Ishikawa (cell line): Measurements from ENCODE around the gene MRPL19.

Experiments used
- CEBPB ChIP-seq: IDR thresholded peaks from 2 replicates; pipeline ENCODE4 v1.6.1; 2012
- CREB1 ChIP-seq: IDR thresholded peaks from 2 replicates; pipeline ENCODE4 v1.6.1; 2012; ENCODE audit warnings: low read depth
- EGR1 ChIP-seq: IDR thresholded peaks from 2 replicates; pipeline ENCODE4 v1.6.1; 2012
- EP300 ChIP-seq: IDR thresholded peaks from 2 replicates; pipeline ENCODE4 v1.6.1; 2012; ENCODE audit warnings: borderline replicate concordance
- FOXM1 ChIP-seq: IDR thresholded peaks from 2 replicates; pipeline ENCODE4 v1.6.1; 2012; ENCODE audit warnings: low read depth, borderline replicate concordance
- MAX ChIP-seq: IDR thresholded peaks from 2 replicates; pipeline ENCODE4 v1.6.1; 2012
- NFIC ChIP-seq: IDR thresholded peaks from 2 replicates; pipeline ENCODE4 v1.6.1; 2012
- RAD21 ChIP-seq: IDR thresholded peaks from 2 replicates; pipeline ENCODE4 v1.6.1; 2012; ENCODE audit warnings: low read depth
- REST ChIP-seq: IDR thresholded peaks from 2 replicates; pipeline ENCODE4 v1.6.1; 2012; ENCODE audit warnings: low read depth, mild to moderate bottlenecking
- TAF1 ChIP-seq: IDR thresholded peaks from 2 replicates; pipeline ENCODE4 v1.6.1; 2012; ENCODE audit warnings: low read depth, mild to moderate bottlenecking
- TCF12 ChIP-seq: IDR thresholded peaks from 2 replicates; pipeline ENCODE4 v1.6.1; 2012; ENCODE audit warnings: low read depth
- TEAD4 ChIP-seq: IDR thresholded peaks from 2 replicates; pipeline ENCODE4 v1.6.1; 2012
- USF1 ChIP-seq: IDR thresholded peaks from 2 replicates; pipeline ENCODE4 v1.6.1; 2012
- YY1 ChIP-seq: IDR thresholded peaks from 2 replicates; pipeline ENCODE4 v1.6.1; 2012; ENCODE audit warnings: low read depth
- ZBTB7A ChIP-seq: IDR thresholded peaks from 2 replicates; pipeline ENCODE4 v1.6.1; 2012; ENCODE audit warnings: low read depth

Gene MRPL19

DNA sequence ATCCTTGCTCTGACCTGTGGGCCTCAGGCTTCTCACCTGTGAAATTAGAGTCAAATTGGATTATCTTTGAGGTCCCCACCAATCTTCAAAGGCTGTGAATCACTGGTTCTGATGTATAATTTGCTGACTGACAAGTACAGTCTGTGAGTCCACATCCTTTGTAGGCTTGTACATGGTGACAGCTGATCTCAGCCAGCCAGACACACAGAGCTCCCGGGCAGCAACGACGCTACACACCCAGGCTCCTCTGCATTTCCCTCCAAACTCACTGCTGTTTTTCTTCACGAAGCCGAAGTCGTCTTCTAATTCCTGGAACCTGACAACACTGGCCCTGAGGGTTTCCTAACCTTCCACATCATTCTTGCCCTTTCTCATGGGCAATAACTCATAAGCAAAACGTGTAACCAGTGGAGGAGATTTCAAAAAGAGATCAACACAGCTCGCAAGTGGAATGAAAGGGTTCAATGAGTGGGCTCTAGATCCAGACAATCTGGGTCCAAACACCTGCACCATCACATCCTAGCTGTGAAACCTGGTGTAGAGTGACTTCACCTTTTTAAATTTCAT is 47.9 kb upstream of the MRPL19 start:
- TF ChIP-seq NFIC: no peak
- TF ChIP-seq TEAD4: no peak
- no peak for TF ChIP-seq REST
- no peak for TF ChIP-seq RAD21
- no peak for TF ChIP-seq EGR1

GRCh38 chr2:75600461-75601011 is 46.0 kb upstream of the MRPL19 start:
- TF ChIP-seq EP300 (no peak), RAD21 (no peak), CEBPB (no peak), USF1 (no peak), TCF12 (no peak), TEAD4 (no peak), REST (no peak), MAX (no peak), EGR1 (no peak), FOXM1 (no peak), NFIC (no peak), ZBTB7A (no peak), CREB1 (no peak), TAF1 (no peak), YY1 (no peak)

GRCh38 chr2:75602724-75603342 is 43.8 kb upstream of the MRPL19 start:
- TF ChIP-seq FOXM1 (no peak), CEBPB (no peak), REST (no peak), EP300 (no peak), TAF1 (no peak), MAX (no peak), NFIC (no peak), TEAD4 (no peak), CREB1 (no peak), TCF12 (no peak), EGR1 (no peak), RAD21 (no peak), ZBTB7A (no peak), USF1 (no peak), YY1 (no peak)

- no peak for TF ChIP-seq REST
- TF ChIP-seq RAD21: no peak
- TF ChIP-seq NFIC: no peak
- no peak for TF ChIP-seq TAF1
- TF ChIP-seq MAX: no peak
- no peak for TF ChIP-seq CREB1
- no peak for TF ChIP-seq TEAD4
- TF ChIP-seq CEBPB: no peak
- no peak for TF ChIP-seq FOXM1
- no peak for TF ChIP-seq EP300
- TF ChIP-seq ZBTB7A: no peak
- no peak for TF ChIP-seq USF1
- no peak for TF ChIP-seq YY1
- no peak for TF ChIP-seq EGR1
- no peak for TF ChIP-seq TCF12
Measured at GRCh38 chr2:75603477-75603876, 43.1 kb upstream of the MRPL19 start.
